Measurements from ENCODE around the gene MGP.

Gene MGP

DNA sequence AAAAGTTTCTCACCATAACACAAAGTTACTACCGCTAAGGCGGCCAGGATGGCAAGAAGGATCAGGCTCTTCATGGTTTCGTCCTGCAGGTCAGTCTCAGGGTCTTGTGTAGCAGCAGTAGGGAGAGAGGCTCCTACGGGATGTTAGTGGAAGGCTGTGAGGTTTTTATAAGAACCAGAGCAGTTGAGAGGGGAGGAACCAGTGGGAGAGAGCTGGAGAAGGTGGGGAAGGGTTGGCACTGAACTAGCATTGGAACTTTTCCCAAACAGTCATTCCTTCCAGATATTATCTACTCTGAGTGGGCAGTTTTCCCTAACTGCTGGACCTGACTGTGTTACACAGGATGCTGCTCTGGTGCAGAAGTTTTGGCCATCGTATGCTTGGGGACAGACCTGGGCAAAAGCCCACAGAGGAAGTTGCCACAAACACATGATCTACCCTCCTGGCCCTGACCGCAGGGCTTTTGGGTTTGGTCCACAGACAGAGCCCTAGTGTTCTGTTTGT is at the start of gene MGP:
MGP (minus strand) TSS at position 137 of the 504 bp plus-strand sequence; CDS start at position 74, 63 bp downstream.
- DNase-seq, result no peak

DNA sequence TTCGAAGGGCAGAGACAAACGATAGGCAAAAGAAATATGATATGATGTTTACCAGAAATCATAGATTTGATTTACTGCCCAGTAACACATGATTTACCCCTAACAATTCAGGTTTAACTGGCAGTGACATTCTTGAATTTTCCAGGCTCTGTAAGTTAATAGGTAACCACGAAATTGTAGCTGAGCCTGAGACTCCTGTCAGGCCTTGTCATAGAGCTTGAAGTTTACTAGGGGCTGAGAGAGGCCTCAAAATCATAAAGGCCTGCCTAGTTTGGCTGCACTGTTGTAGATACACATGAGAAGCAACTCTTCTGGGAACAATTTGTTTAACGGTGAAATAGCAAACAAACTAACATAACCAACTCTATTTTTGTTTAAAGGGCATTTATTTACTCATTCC is 49.4 kb upstream of the MGP start:
- DNase-seq, result no peak

GRCh38 chr12:14934511-14934910 is 48.9 kb upstream of the MGP start:
- DNase-seq, result no peak

- no peak for DNase-seq
Measured at GRCh38 chr12:14931791-14932560, 46.3 kb upstream of the MGP start.

DNA sequence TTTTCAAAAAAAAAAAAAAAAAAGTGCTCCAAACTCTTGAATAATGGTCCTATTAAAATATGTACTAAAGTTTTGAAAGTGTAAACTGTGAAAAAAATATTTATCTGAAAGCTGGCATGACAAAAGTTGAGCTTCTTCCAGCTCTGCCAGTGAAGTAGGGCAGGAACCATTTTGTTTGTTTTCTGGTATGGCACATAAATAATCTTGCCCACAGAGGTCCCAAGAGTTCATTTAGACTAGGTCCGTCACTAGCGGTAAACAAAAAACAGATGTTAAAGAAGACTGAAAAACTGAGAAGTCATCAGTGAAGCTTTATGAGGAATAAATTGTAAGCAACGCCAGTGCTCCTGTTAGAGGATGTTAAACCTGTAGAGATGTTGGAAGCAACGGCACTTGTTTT is 45.7 kb upstream of the MGP start:
- DNase-seq, result no peak

DNA sequence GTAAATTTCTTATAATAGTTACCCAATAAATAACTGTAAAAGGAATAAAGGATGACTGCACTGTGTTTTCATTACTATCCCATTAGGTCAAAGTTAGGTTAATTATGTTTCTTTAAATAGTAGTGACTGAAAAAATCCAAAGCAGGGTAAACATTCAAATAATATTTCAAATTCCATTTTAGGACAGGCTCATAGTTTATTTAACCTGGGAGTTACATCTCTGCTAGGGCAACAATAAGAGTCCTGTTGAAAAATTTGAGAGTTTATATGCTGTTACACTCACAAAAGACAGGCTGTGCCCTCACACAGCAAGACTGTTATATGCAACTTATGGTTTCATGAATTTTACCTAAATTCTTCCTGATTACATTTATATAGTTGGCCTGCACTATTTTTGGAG is 44.6 kb upstream of the MGP start:
- no peak for DNase-seq

- no peak for DNase-seq
Measured at GRCh38 chr12:14928931-14929330, 43.3 kb upstream of the MGP start.

DNA sequence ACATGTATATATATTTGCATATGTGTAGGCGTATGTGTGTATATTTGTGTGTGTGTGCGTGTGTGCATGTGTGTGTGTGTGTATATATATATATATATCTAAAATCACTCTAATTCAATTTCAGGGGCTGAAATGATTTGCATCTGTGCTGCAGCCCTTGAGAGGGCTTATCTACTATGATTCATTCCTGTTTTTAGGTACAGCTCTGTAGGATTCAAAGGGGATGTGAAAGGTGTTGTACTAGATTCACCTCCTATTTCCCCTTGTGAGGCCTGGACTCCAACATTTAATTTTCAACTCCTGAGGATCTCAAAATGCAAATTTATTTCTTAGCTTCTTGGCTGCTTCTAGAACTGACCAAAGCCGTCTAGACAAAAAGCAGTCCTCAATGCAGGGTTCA is 41.6 kb upstream of the MGP start:
- DNase-seq, result no peak

DNA sequence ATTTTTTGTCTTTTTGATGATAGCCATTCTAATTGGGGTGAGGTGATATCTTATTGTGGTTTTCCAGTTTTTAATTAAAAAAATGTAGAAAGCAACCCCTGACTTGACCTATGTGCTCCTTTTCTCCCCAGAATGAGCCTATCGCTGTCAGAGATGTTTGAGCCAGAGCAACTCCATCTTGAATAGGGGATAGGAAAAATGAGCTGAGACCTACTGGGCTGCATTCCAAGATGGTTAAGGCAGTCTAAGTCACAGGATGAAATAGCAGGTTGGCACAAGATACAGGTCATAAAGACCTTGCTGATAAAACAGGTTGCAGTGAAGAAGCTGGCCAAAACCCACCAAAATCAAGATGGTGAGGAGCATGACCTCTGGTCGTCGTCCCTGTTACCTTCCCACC is 38.9 kb upstream of the MGP start:
- no peak for DNase-seq

DNA sequence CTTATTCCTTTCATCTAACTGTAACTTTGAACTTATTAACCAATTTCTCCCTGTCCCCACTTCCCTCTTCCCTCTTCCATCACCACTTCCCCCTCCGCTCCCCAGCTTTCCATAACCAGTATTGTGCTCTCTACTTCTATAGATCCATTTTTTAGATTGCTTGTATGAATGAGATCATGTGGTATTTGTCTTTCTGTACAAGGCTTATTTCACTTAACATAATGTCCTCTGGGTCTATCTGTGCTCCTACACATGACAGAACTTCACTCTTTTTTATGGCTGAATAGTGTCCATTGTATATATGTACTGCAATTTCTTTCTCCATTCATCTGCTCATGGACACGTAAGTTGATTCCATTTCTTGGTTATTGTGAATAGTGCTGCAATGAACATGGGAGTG is 38.3 kb upstream of the MGP start:
- DNase-seq, result no peak

DNA sequence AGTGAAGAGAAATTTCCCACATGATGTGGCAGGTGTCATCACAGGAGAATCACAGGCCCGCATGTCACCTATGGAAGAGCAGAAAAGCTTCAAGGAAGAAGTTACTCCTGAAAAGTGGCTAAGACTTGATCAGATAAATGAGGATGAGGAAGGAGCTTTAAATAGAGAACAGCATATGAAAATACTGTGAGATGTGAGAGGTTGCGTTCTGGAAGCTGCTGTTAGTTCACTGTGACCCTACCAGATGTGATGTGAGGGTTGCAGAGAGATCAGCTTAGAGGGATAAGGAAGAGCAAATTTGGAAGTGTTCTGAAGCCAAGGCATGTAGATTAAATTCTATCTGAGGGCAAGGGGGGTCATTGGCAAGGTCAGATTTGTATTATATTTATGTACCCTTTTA is 35.6 kb upstream of the MGP start:
- no peak for DNase-seq

DNA sequence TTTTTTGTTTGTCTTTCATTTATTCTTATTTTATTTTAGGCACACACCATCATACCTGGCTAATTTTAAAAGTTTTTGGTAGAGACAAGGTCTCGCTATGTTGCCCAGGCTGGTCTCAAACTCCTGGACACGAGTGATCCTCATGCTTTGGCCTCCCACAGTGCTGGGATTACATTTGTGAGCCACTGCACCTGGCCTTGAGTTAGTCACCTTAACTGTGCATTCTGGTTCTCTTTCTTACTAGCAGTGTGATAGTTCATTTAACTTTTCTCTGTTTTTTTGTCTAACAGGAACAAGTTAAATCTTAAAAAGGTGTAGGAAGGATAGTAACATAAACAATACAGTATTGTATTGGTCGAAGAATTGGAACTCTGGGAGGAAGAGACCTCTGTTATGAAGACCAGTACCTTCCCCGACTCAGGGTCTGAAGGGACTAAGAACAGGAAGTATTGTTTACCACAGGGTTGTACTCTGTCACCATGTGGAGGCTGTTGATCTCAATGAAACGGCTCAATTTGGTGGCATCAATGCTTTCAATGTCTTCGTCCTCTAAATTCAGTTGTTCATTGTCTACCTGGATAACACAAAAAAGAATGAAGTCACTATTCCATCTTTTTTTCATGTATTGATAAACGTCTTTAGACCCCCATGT is 34.9 kb upstream of the MGP start:
- DNase-seq, result no peak

GRCh38 chr12:14919455-14919854 is 33.8 kb upstream of the MGP start:
- DNase-seq, result no peak

- no peak for DNase-seq
Measured at GRCh38 chr12:14915736-14916135, 30.1 kb upstream of the MGP start.

DNA sequence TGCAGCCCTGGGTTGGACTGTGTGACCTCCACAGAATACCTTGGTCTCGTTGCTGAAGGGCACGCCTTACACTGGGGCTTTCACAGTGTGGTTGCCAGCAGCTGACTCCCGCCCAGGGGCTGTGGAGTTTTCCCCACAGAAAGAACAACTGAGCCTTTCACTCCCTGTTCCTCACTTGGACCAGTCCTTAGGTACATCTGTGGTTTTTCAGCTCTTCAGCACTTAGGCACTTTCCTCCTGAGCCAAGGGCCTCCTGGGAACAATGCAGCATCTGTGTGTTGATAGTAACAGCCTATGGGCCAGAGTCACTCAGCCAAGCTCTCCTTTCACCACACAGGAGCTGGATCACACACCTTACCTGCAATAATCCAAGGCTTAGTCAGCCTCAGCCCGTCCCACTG is 27.7 kb upstream of the MGP start:
- no peak for DNase-seq

DNA sequence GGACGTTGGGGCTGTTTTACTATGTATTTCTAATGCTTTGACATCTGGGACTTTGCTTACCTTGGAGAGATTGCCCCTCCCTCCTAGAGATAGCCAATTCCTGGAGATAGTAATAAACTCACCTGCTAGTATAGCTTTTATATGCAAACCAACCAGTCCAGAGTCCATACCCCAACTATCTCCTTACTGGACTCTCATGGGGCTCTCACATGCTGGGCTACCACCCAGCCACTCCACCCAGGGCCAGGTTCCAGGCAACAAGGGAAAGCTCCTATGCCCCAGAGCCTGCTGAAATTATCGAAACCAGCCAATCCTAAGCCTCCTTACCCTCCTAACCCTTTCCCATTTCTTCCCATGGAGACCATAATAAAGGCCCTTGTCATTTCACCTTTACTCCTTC is 25.5 kb upstream of the MGP start:
- no peak for DNase-seq

- no peak for DNase-seq
Measured at GRCh38 chr12:14910090-14910915, 24.6 kb upstream of the MGP start.

DNA sequence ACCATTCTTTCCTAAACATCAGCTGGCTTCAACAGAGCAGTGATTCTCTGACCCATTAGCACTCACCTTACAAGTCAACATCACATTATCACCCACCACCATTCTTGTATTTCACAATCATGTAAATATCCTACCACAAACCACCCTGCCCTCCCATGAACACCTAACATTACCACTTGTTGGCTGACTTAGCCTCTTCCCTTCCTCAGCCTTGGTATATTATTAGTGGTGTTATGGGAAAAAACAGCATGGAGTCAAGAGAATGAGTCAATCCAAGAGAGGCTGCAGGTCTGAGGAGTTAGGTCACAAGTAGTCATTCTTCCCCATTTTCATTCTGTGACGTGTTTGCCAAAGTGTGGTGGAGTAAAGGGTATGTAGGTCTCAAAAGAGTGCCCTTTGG is 22.3 kb upstream of the MGP start:
- no peak for DNase-seq

DNA sequence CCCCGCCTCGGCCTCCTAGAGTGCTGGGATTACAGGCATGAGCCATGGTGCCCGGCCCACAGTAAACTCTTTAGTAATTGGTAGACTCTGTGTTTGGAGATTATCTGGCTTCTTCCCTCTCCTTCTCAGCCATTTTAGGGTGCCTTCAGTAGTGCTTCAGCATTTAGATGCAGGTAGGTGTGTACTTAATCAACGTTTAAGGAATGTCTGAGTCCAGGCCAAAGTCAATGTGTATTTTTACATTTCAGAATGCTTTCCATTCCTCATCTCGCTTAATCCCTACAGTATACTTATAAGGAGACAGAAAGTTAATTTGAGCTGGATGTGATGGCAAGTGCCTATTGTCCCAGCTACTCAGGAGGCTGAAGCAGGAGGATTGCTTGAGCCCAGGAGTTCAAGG is 20.5 kb upstream of the MGP start:
- no peak for DNase-seq

- no peak for DNase-seq
Measured at GRCh38 chr12:14905269-14906004, 19.8 kb upstream of the MGP start.

GRCh38 chr12:14904854-14905253 is 19.2 kb upstream of the MGP start:
- DNase-seq, result no peak

GRCh38 chr12:14903386-14904098 is 17.9 kb upstream of the MGP start:
- DNase-seq, result no peak

Measured in KG1 (cell line).